ENCODE measurements around the gene PAQR9.

DNA sequence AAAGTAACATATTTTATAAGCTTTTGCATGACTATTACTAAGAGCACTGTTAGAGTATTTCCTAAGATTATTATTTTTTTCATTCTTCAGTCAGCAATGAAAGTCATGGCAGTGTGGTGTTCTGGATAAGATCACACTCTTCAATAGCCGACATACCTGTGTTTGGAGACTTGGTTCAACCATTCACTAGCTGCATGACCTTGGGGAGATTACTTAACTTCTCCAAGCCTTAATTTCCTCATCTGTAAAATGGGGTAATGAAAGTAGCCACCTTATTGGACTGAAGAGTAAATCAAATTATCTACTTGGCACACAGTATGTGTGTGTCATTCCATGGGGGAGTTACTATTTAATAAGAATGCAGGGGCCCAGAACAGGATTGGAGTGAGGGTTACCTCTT is 50.0 kb downstream of the PAQR9 start:
- TF ChIP-seq RXRA (IDR thresholded peaks at IDR 0.05; ENCODE audit: borderline replicate concordance, low read depth): no peak
- TF ChIP-seq, protein P1, sequence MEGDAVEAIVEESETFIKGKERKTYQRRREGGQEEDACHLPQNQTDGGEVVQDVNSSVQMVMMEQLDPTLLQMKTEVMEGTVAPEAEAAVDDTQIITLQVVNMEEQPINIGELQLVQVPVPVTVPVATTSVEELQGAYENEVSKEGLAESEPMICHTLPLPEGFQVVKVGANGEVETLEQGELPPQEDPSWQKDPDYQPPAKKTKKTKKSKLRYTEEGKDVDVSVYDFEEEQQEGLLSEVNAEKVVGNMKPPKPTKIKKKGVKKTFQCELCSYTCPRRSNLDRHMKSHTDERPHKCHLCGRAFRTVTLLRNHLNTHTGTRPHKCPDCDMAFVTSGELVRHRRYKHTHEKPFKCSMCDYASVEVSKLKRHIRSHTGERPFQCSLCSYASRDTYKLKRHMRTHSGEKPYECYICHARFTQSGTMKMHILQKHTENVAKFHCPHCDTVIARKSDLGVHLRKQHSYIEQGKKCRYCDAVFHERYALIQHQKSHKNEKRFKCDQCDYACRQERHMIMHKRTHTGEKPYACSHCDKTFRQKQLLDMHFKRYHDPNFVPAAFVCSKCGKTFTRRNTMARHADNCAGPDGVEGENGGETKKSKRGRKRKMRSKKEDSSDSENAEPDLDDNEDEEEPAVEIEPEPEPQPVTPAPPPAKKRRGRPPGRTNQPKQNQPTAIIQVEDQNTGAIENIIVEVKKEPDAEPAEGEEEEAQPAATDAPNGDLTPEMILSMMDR (IDR thresholded peaks at IDR 0.05): no peak
- no peak for TF ChIP-seq POLR2AphosphoS5 (IDR thresholded peaks at IDR 0.05; ENCODE audit: low read depth, low read length)
- no peak for TF ChIP-seq MXI1 (IDR thresholded peaks at IDR 0.05; ENCODE audit: low read depth, low read length)
- TF ChIP-seq ELF1 (IDR thresholded peaks at IDR 0.05): no peak
- TF ChIP-seq NRF1 (IDR thresholded peaks at IDR 0.05; ENCODE audit: low read depth, low read length): no peak
- no peak for TF ChIP-seq EZH2phosphoT487 (IDR thresholded peaks at IDR 0.05; ENCODE audit: borderline replicate concordance, low read depth)

Measured in SK-N-SH (cell line).